ENCODE data around the gene SLC7A11. TPM values are rescaled to one million over a fixed set of nuclear protein-coding genes. Genes with fewer than 3 reads are reported as not detected.

SLC7A11 gene
- total and polyA plus RNA-seq, 10 of the 15 experiments (the other 5 are each of a cell fraction or from before 2014, with no cell fraction given) = 1.6 to 9.8 (median 3.5) TPM

DNA sequence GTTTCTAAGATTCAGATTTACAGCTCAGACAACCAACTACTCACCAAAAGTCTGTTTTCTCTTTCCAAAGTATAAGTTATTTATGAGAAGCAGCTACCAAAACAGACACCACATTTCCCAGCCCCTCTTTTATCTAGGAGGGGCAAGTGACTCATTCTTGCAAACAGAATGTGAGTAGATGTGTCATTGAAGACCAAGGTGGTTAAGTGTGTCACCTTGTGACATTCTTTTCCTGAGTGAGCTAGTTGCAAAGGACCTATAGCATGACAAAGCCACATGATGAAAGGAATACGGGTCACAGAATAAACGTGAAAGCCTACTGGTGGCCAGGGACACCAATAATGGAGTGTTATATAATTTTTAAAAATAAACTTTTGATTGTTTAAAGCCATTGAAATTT, 50.0 kb downstream of the SLC7A11 start (continued):
- no peak for TF ChIP-seq CBX3 (IDR thresholded peaks at IDR 0.05; ENCODE audit: borderline replicate concordance, low read depth)
- TF ChIP-seq SMAD5 (IDR thresholded peaks at IDR 0.05; ENCODE audit: low read depth) = no peak
- TF ChIP-seq, protein P1, sequence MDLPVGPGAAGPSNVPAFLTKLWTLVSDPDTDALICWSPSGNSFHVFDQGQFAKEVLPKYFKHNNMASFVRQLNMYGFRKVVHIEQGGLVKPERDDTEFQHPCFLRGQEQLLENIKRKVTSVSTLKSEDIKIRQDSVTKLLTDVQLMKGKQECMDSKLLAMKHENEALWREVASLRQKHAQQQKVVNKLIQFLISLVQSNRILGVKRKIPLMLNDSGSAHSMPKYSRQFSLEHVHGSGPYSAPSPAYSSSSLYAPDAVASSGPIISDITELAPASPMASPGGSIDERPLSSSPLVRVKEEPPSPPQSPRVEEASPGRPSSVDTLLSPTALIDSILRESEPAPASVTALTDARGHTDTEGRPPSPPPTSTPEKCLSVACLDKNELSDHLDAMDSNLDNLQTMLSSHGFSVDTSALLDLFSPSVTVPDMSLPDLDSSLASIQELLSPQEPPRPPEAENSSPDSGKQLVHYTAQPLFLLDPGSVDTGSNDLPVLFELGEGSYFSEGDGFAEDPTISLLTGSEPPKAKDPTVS (IDR thresholded peaks at IDR 0.05; ENCODE audit: low read depth, low read length) = no peak
- TF ChIP-seq POLR2A (IDR thresholded peaks at IDR 0.05; ENCODE audit: low read depth, low read length) = no peak
- TF ChIP-seq LARP7 (IDR thresholded peaks at IDR 0.05) = no peak
- peak; percentile 85 for TF ChIP-seq MTA2 (IDR thresholded peaks at IDR 0.05; ENCODE audit: low read depth)
- TF ChIP-seq TARDBP (IDR thresholded peaks at IDR 0.05; ENCODE audit: borderline replicate concordance) = no peak
- TF ChIP-seq EZH2 (IDR thresholded peaks at IDR 0.05; ENCODE audit: borderline replicate concordance, control insufficient read depth, low read depth, low read length) = no peak
- TF ChIP-seq NFYB (IDR thresholded peaks at IDR 0.05; ENCODE audit: insufficient read depth, low read depth, low read length) = peak; percentile 40; the same call in 1 of the 2 replicates
- no peak for TF ChIP-seq CHD4 (IDR thresholded peaks at IDR 0.05)
- TF ChIP-seq, protein P2, sequence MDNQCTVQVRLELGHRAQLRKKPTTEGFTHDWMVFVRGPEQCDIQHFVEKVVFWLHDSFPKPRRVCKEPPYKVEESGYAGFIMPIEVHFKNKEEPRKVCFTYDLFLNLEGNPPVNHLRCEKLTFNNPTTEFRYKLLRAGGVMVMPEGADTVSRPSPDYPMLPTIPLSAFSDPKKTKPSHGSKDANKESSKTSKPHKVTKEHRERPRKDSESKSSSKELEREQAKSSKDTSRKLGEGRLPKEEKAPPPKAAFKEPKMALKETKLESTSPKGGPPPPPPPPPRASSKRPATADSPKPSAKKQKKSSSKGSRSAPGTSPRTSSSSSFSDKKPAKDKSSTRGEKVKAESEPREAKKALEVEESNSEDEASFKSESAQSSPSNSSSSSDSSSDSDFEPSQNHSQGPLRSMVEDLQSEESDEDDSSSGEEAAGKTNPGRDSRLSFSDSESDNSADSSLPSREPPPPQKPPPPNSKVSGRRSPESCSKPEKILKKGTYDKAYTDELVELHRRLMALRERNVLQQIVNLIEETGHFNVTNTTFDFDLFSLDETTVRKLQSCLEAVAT (IDR thresholded peaks at IDR 0.05) = peak; percentile 29; the same call in 1 of the 2 replicates
- TF ChIP-seq PAX5 (IDR thresholded peaks at IDR 0.05; ENCODE audit: borderline replicate concordance, low read depth, low read length) = 0 out of 2 replicates have a peak, but pooled peaks have one; percentile 36
- TF ChIP-seq CREM (IDR thresholded peaks at IDR 0.05; ENCODE audit: low read depth) = peak; percentile 64; the same call in 1 of the 2 replicates
- TF ChIP-seq EED (IDR thresholded peaks at IDR 0.05; ENCODE audit: low read depth) = no peak
- no peak for TF ChIP-seq SREBF1 (IDR thresholded peaks at IDR 0.05; ENCODE audit: low read length)
- TF ChIP-seq NBN (IDR thresholded peaks at IDR 0.05) = peak; percentile 41; the same call in 1 of the 2 replicates
- no peak for TF ChIP-seq RBBP5 (conservative IDR thresholded peaks at IDR 0.05)
- no peak for TF ChIP-seq ZSCAN29 (IDR thresholded peaks at IDR 0.05)
- no peak for TF ChIP-seq BRCA1 (IDR thresholded peaks at IDR 0.05; ENCODE audit: low read depth, low read length)
- TF ChIP-seq TCF12 (IDR thresholded peaks at IDR 0.05; ENCODE audit: low read depth, low read length) = no peak
- TF ChIP-seq ETV6 (conservative IDR thresholded peaks at IDR 0.05 in 1 of 2, IDR thresholded peaks at IDR 0.05 in 1 of 2; ENCODE audit: borderline replicate concordance in 1 of 2, low read depth in 1 of 2) = no peak
- TF ChIP-seq, protein P3, sequence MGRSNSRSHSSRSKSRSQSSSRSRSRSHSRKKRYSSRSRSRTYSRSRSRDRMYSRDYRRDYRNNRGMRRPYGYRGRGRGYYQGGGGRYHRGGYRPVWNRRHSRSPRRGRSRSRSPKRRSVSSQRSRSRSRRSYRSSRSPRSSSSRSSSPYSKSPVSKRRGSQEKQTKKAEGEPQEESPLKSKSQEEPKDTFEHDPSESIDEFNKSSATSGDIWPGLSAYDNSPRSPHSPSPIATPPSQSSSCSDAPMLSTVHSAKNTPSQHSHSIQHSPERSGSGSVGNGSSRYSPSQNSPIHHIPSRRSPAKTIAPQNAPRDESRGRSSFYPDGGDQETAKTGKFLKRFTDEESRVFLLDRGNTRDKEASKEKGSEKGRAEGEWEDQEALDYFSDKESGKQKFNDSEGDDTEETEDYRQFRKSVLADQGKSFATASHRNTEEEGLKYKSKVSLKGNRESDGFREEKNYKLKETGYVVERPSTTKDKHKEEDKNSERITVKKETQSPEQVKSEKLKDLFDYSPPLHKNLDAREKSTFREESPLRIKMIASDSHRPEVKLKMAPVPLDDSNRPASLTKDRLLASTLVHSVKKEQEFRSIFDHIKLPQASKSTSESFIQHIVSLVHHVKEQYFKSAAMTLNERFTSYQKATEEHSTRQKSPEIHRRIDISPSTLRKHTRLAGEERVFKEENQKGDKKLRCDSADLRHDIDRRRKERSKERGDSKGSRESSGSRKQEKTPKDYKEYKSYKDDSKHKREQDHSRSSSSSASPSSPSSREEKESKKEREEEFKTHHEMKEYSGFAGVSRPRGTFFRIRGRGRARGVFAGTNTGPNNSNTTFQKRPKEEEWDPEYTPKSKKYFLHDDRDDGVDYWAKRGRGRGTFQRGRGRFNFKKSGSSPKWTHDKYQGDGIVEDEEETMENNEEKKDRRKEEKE (IDR thresholded peaks at IDR 0.05) = no peak
- TF ChIP-seq MXI1 (IDR thresholded peaks at IDR 0.05; ENCODE audit: low read depth, low read length) = 0 out of 2 replicates have a peak, but pooled peaks have one; percentile 10
- TF ChIP-seq POLR2AphosphoS2 (IDR thresholded peaks at IDR 0.05; ENCODE audit: low read depth, low read length) = no peak
